DMS 273 (cell line): ENCODE data around the gene FHOD3.

Experiments used
- DNase-seq: peaks from one replicate; lab custom pipeline; 2025; ENCODE audit not compliant: unreplicated experiment; lab: John Stamatoyannopoulos, UW

FHOD3 gene

GRCh38 chr18:36378205-36378604 lies 80.7 kb downstream of the FHOD3 start:
- peak; percentile 38 for DNase-seq

GRCh38 chr18:36379435-36379984 lies 82.0 kb downstream of the FHOD3 start:
- no peak for DNase-seq

GRCh38 chr18:36380173-36380827 lies 82.8 kb downstream of the FHOD3 start:
- no peak for DNase-seq

- DNase-seq = no peak
These were observed 83.6 kb downstream of the FHOD3 start for GRCh38 chr18:36381075-36381474.

- DNase-seq = no peak
These were observed 85.3 kb downstream of the FHOD3 start for GRCh38 chr18:36382854-36383253.

- DNase-seq = no peak
These were observed 88.8 kb downstream of the FHOD3 start for GRCh38 chr18:36386150-36386920.

GRCh38 chr18:36387310-36387709 lies 89.8 kb downstream of the FHOD3 start:
- DNase-seq = peak; percentile 28

- DNase-seq = no peak
These were observed 90.8 kb downstream of the FHOD3 start for GRCh38 chr18:36388310-36388709.

GRCh38 chr18:36389027-36389426 lies 91.5 kb downstream of the FHOD3 start:
- DNase-seq = no peak

GRCh38 chr18:36389811-36390581 lies 92.5 kb downstream of the FHOD3 start:
- DNase-seq = peak; percentile 83

- no peak for DNase-seq
These were observed 94.1 kb downstream of the FHOD3 start for GRCh38 chr18:36391426-36392145.

- DNase-seq = peak; percentile 58
These were observed 94.9 kb downstream of the FHOD3 start for GRCh38 chr18:36392164-36392978.

GRCh38 chr18:36392979-36393287 lies 95.4 kb downstream of the FHOD3 start:
- DNase-seq = no peak

GRCh38 chr18:36394486-36394885 lies 97.0 kb downstream of the FHOD3 start:
- DNase-seq = no peak

- DNase-seq = peak; percentile 25
These were observed 98.7 kb downstream of the FHOD3 start for GRCh38 chr18:36396190-36396589.

- DNase-seq = no peak
These were observed 99.5 kb downstream of the FHOD3 start for GRCh38 chr18:36397033-36397432.

- DNase-seq = no peak
These were observed 100.9 kb downstream of the FHOD3 start for GRCh38 chr18:36398419-36398818.

- DNase-seq = no peak
These were observed 101.5 kb downstream of the FHOD3 start for GRCh38 chr18:36399055-36399454.

GRCh38 chr18:36401462-36401861 lies 103.9 kb downstream of the FHOD3 start:
- DNase-seq = no peak

- peak; percentile 43 for DNase-seq
These were observed 105.4 kb downstream of the FHOD3 start for GRCh38 chr18:36402765-36403396.
